ENCODE results near the gene ARAP3. TPM values are rescaled to one million over a fixed set of nuclear protein-coding genes. Genes with fewer than 3 reads are reported as not detected.

The ARAP3 gene
- total RNA-seq, 1 experiment from 2014 or later, result 27.6 TPM

- Mint-ChIP-seq H3K9me3 (no peaks in the 10 kb centered on the region), H3K36me3 (ENCODE audit: insufficient read depth in 1 of 3, low read depth in 3 of 3) (no peaks in the 10 kb centered on the region), H3K4me1 (peaks cover 40 to 42% of the 10 kb centered on the region in 2 experiments), H3K4me3 (no peak overlapping the region), H3K27ac (no peak overlapping the region), H3K27me3 (ENCODE audit: low read depth) (peaks cover 3% of the 10 kb centered on the region)
- H3K23ac ChIP-seq (ENCODE audit: insufficient read length, low read depth, low read length), result no peak overlapping the region
- no peak overlapping the region for H3T11ph ChIP-seq (ENCODE audit: low read length)
- no peaks in the 10 kb centered on the region for H3K79me1 ChIP-seq (ENCODE audit: insufficient read depth, low read depth, low read length, poor library complexity, severe bottlenecking)
- H3K9me3 ChIP-seq (ENCODE audit: control insufficient read depth, low read depth, low read length), result no peaks in the 10 kb centered on the region
- H3K9ac ChIP-seq (ENCODE audit: extremely low read depth, insufficient read length, low read length), result no peak overlapping the region
- H2BK120ac ChIP-seq (ENCODE audit: low read depth, low read length, poor library complexity, severe bottlenecking), result no peak overlapping the region
- no CpG with 5 or more reads among the region's 3 CpGs for WGBS (ENCODE audit: extremely low coverage, insufficient read length, low lambda C conversion rate)
- no peak overlapping the region for H2BK12ac ChIP-seq (ENCODE audit: insufficient read length, low read depth, low read length)
- H3K79me2 ChIP-seq (ENCODE audit: insufficient read depth, low read length), result no peaks in the 10 kb centered on the region
- no peaks in the 10 kb centered on the region for H3K23me2 ChIP-seq (ENCODE audit: insufficient read length, low read depth, low read length, poor library complexity, severe bottlenecking)
- H3K27ac ChIP-seq (ENCODE audit: insufficient read length, low read depth, low read length), result no peak overlapping the region
- H3K4ac ChIP-seq (ENCODE audit: low read depth, low read length), result no peak overlapping the region
- no peak for DNase-seq
- no peak overlapping the region for H4K5ac ChIP-seq (ENCODE audit: insufficient read length, low read depth, low read length)
- no peak overlapping the region for H2BK15ac ChIP-seq (ENCODE audit: low read depth, low read length)
- H3K14ac ChIP-seq (ENCODE audit: insufficient read depth, low read length), result no peak overlapping the region
- H2BK5ac ChIP-seq (ENCODE audit: insufficient read length, low read length), result no peak overlapping the region
- no peak overlapping the region for H2BK20ac ChIP-seq (ENCODE audit: low read depth, low read length, poor library complexity, severe bottlenecking)
- H2AFZ ChIP-seq (ENCODE audit: low read length), result no peak overlapping the region
- H4K91ac ChIP-seq (ENCODE audit: insufficient read length, low read depth, low read length), result no peak overlapping the region
- no peaks in the 10 kb centered on the region for H4K20me1 ChIP-seq (ENCODE audit: control insufficient read depth, insufficient read depth, insufficient read length)
- H3K18ac ChIP-seq (ENCODE audit: insufficient read length, low read depth, low read length), result no peak overlapping the region
- H4K8ac ChIP-seq (replicated peaks; ENCODE audit: insufficient read length, low read depth, low read length), result no peak overlapping the region
- no peak overlapping the region for H2AK5ac ChIP-seq (ENCODE audit: insufficient read length, low read length)
- no peaks in the 10 kb centered on the region for H3K27me3 ChIP-seq (ENCODE audit: insufficient read depth, low read length)
- peaks cover 10% of the 10 kb centered on the region for H3K4me1 ChIP-seq (ENCODE audit: insufficient read depth, low read length)
- H3K4me2 ChIP-seq (ENCODE audit: insufficient read depth, insufficient read length, low read length), result no peak overlapping the region
- H3K56ac ChIP-seq (ENCODE audit: insufficient read length, low read depth, low read length), result no peak overlapping the region
- no peak for TF ChIP-seq CTCF (conservative IDR thresholded peaks at IDR 0.05)
Observed at GRCh38 chr5:141716468-141716867, 34.4 kb upstream of the ARAP3 start.

Data from H9 (cell line).